PFSK-1 (cell line): Measurements from ENCODE around the gene SEMA3E.

Source experiments
- FOXP2 ChIP-seq: optimal IDR thresholded peaks from 2 replicates; pipeline ENCODE3; 2011; ENCODE audit warnings: borderline replicate concordance, control low read depth, inconsistent platforms; ENCODE audit not compliant: insufficient read depth; ENCODE audit errors: extremely low read length, extremely low read depth
- POLR2AphosphoS5 ChIP-seq: IDR thresholded peaks from 2 replicates; pipeline ENCODE4 v1.6.1; 2012; ENCODE audit warnings: low read depth, mild to moderate bottlenecking, control low read depth, low read length, moderate library complexity
- SIN3A ChIP-seq: IDR thresholded peaks from 2 replicates; pipeline ENCODE4 v1.6.1; 2012; ENCODE audit warnings: mild to moderate bottlenecking, low read length, moderate library complexity, borderline replicate concordance; ENCODE audit not compliant: insufficient read depth
- TAF1 ChIP-seq: IDR thresholded peaks from 2 replicates; pipeline ENCODE4 v1.6.1; 2012; ENCODE audit warnings: low read length, control low read depth, borderline replicate concordance; ENCODE audit not compliant: insufficient read depth
- TF ChIP-seq, protein P1 (sequence below), 2 experiments: IDR thresholded peaks; 2 replicates each; pipeline versions ENCODE4 v1.6.1 to v1.8.0; 2011 to 2012; ENCODE audit warnings: low read depth in 2 of 2, low read length in 2 of 2, control low read depth in 1 of 2, inconsistent platforms in 1 of 2, mild to moderate bottlenecking in 1 of 2, moderate library complexity in 1 of 2; ENCODE audit not compliant: insufficient read depth in 1 of 2

DNA sequence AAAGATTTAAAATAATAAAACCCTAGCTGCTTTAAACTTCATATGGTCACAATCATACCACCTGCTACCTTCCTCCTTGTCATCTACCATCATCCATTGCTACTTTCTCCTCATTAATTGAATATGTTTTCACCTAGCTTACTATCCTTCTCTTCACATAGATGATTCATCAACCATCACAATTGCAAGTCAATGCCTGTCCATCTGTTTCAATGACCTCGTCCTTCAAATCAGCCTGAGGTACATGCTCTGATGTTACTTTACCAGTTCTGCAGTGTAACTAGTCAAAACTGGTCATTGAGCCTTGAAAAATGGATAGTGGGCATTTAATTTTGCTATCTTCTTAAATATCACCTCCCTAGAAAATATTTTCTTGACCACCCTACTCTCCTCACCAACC lies 164.7 kb downstream of the SEMA3E start:
- TF ChIP-seq, protein P1, sequence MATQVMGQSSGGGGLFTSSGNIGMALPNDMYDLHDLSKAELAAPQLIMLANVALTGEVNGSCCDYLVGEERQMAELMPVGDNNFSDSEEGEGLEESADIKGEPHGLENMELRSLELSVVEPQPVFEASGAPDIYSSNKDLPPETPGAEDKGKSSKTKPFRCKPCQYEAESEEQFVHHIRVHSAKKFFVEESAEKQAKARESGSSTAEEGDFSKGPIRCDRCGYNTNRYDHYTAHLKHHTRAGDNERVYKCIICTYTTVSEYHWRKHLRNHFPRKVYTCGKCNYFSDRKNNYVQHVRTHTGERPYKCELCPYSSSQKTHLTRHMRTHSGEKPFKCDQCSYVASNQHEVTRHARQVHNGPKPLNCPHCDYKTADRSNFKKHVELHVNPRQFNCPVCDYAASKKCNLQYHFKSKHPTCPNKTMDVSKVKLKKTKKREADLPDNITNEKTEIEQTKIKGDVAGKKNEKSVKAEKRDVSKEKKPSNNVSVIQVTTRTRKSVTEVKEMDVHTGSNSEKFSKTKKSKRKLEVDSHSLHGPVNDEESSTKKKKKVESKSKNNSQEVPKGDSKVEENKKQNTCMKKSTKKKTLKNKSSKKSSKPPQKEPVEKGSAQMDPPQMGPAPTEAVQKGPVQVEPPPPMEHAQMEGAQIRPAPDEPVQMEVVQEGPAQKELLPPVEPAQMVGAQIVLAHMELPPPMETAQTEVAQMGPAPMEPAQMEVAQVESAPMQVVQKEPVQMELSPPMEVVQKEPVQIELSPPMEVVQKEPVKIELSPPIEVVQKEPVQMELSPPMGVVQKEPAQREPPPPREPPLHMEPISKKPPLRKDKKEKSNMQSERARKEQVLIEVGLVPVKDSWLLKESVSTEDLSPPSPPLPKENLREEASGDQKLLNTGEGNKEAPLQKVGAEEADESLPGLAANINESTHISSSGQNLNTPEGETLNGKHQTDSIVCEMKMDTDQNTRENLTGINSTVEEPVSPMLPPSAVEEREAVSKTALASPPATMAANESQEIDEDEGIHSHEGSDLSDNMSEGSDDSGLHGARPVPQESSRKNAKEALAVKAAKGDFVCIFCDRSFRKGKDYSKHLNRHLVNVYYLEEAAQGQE (IDR thresholded peaks at IDR 0.05; ENCODE audit: insufficient read depth in 1 of 2, low read depth in 2 of 2, low read length in 2 of 2) = no peak
- no peak for TF ChIP-seq TAF1
- no peak for TF ChIP-seq POLR2AphosphoS5
- TF ChIP-seq SIN3A = no peak
- no peak for TF ChIP-seq FOXP2
